Thoracic aorta (tissue), 2 donors: ENCODE data around the gene PTPN5. TPM values are rescaled to one million over a fixed set of nuclear protein-coding genes. Genes with fewer than 3 reads are reported as not detected.

ENCODE experiments used
- ATAC-seq: fragments of 150-250 bp; one replicate; pipeline ENCODE4 v1.8.0; 2017; ENCODE audit warnings: low read depth; ENCODE audit not compliant: insufficient number of reproducible peaks, low FRiP score
- DNase-seq: peaks from one replicate; pipeline ENCODE4 v3.0.0-alpha.2; 2020; ENCODE audit warnings: low spot score
- H3K27ac ChIP-seq, 2 donors: fragments of 200-600 bp; sonication (generic); 1 replicate in 1 of 2; 2 replicates in 1 of 2; pipeline ENCODE4 v1.5.1; 2016; ENCODE audit warnings: mild to moderate bottlenecking in 2 of 2, moderate library complexity in 2 of 2
- H3K27me3 ChIP-seq: fragments of 200-600 bp; sonication (generic); replicated peaks from 2 replicates; pipeline ENCODE4 v1.6.0; 2016; ENCODE audit warnings: mild to moderate bottlenecking; ENCODE audit not compliant: insufficient read depth
- H3K36me3 ChIP-seq: fragments of 200-600 bp; sonication (generic); one replicate; pipeline ENCODE4 v1.5.1; 2016
- H3K4me1 ChIP-seq, 2 donors: fragments of 200-600 bp; sonication (generic); 1 replicate in 1 of 2; 2 replicates in 1 of 2; pipeline versions ENCODE4 v1.5.1 to v1.6.0; 2016; ENCODE audit warnings: low read depth in 2 of 2, mild to moderate bottlenecking in 1 of 2; ENCODE audit not compliant: control insufficient read depth in 1 of 2
- H3K4me3 ChIP-seq: fragments of 200-600 bp; sonication (generic); 2 replicates; pipeline ENCODE4 v1.5.1; 2016; ENCODE audit warnings: mild to moderate bottlenecking
- H3K9me3 ChIP-seq: fragments of 200-600 bp; sonication (generic); 2 replicates; pipeline ENCODE4 v1.5.1; 2016
- total RNA-seq, 2 donors: library from RNA; depleted of rRNA; stranded (reverse); fragments of >200 nt; gene quantifications; one replicate each; pipeline versions ENCODE4 v1.1.0 to v1.2.3, GENCODE V29; 2016
- TF ChIP-seq, protein P1 (sequence below): fragments of 200-600 bp; sonication (generic); IDR thresholded peaks from one replicate; pipeline ENCODE4 v1.5.1; 2019; ENCODE audit warnings: antibody characterized with exemption

Gene PTPN5
- total RNA-seq, 2 donors from 2014 or later: 2.2 to 6.1 TPM

DNA sequence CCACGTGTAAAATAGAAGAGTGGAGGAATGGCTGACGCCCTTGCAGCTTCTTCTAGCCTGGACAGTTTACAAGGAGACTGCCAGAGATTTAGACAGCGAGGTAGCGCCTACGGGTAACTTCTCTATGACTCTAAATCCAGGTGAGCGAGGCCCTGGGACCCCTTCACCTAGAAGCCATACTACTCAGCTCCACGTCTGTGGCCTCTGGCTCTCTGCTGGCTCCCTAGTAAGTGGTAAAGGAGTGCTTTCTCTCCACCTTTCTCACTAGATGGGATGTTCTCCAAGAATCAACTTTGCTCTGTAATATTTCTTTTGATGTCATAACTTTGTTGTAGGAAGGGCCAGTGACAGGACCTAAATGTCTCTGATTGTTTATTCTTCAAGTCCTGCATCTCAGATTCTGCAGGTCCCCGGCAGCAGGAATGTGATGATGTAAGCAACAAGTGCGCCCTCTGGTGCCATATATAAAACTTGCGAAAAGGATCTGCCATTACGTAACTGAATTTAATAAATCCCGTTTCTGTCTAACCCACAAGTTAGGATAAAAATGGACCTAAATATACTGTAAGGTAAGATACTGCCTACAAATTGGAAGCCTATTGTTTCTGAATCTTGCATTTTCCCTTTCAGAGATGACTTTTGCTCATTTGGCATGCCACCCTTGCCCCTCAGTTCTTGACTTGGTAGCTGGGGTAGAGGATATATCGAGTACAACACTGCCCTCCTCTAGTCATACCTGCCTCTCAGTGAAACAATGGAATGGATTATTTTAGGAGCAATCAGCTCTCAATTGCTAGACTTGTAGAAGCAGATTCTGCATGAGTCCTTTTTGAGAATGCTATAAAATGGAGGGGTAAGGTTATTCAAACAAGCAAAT, 11.0 kb upstream of the PTPN5 start:
- DNase-seq: no peak

DNA sequence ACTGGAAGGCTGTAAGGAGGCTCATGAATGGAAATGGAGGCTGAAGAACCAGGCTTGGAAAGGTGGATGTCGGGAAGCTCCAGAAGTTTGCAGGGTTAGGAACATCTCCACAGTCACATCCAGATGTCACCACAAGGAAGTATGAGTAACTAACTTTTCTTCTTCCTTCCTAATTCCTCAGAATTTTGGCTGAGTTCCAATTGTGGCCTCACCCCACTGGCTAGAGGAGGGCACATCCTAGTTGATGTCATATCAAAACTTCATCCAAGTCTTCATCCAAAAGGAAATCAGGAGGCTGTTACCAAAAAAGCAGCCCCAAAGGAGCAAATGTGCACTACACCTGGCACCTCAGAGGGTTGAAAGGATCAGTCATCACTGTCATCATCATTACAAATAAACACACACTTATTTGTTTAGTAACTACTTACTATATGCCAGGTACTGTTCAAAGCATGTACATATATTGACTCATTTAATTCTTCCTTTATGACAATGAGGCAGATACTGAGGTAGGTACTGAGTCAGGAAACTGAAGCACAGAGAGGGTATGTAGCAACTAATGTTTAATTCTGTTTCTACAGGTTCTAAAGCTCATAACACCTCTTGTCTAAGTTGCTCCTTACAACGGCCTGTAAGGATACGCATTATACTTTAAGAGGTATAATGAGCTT, 7.3 kb upstream of the PTPN5 start:
- Histone ChIP-seq H3K4me1 (no peaks in the 10 kb centered on the region), H3K9me3 (no peaks in the 10 kb centered on the region), H3K27ac (no peak overlapping the region), H3K36me3 (no peaks in the 10 kb centered on the region), H3K27me3 (no peaks in the 10 kb centered on the region), H3K4me3 (no peak overlapping the region)
- DNase-seq (no peak), ATAC-seq (no peak)
- TF ChIP-seq, protein P1, sequence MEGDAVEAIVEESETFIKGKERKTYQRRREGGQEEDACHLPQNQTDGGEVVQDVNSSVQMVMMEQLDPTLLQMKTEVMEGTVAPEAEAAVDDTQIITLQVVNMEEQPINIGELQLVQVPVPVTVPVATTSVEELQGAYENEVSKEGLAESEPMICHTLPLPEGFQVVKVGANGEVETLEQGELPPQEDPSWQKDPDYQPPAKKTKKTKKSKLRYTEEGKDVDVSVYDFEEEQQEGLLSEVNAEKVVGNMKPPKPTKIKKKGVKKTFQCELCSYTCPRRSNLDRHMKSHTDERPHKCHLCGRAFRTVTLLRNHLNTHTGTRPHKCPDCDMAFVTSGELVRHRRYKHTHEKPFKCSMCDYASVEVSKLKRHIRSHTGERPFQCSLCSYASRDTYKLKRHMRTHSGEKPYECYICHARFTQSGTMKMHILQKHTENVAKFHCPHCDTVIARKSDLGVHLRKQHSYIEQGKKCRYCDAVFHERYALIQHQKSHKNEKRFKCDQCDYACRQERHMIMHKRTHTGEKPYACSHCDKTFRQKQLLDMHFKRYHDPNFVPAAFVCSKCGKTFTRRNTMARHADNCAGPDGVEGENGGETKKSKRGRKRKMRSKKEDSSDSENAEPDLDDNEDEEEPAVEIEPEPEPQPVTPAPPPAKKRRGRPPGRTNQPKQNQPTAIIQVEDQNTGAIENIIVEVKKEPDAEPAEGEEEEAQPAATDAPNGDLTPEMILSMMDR: no peak

More for the DNA sequence above, 11.0 kb upstream of the PTPN5 start:
- no peak overlapping the region for H3K4me3 ChIP-seq
- TF ChIP-seq, protein P1: peak; percentile 21
- H3K27ac ChIP-seq: no peak overlapping the region
- H3K27me3 ChIP-seq: no peaks in the 10 kb centered on the region
- ATAC-seq: no peak
- no peaks in the 10 kb centered on the region for H3K4me1 ChIP-seq
- H3K36me3 ChIP-seq: no peaks in the 10 kb centered on the region
- no peaks in the 10 kb centered on the region for H3K9me3 ChIP-seq

DNA sequence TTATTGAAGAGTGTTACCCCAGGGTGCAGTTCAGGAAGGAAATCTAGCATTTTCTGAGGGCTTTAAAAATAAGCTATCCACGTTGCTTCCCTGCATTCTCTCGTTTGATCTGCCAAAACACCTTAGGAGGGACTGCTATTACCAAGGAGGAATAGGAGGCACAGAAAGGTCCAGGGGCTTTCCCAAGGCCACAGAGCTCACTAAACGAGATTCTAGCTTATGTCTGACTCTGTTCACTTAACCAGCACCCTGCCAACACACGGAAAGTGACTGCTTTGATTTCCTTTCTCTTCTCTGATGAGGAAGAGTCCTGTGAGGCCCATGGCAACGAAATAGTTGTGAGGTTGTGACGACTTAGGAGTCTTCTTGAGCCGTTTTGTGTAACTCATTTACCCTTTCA, 3.4 kb upstream of the PTPN5 start:
- TF ChIP-seq, protein P1: no peak
- no peaks in the 10 kb centered on the region for H3K27me3 ChIP-seq
- ATAC-seq (no peak), DNase-seq (no peak)
- no peak overlapping the region for H3K27ac ChIP-seq
- no peaks in the 10 kb centered on the region for H3K36me3 ChIP-seq
- H3K4me3 ChIP-seq: no peak overlapping the region
- peaks cover 0 to 12% of the 10 kb centered on the region in 2 donors for H3K4me1 ChIP-seq
- H3K9me3 ChIP-seq: no peaks in the 10 kb centered on the region

DNA sequence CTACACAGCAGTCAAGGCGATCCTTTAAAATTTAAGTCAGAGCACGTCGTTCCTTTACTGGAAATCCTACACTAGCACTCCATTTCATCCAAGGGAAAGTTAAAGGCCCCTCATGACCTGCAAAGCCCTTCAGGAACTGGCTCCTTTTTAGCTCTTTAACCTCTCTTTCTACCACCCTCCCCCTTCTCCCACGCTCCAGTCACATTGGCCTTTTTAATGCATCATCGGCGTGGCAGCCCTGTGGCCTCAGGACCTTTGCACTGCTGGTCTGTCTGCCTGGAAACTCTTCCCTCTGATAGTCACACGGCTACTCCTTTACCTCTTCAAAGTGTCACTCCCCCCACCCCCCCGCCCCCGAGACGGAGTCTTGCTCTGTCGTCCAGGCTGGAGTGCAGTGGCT, 1.2 kb upstream of the PTPN5 start:
- Histone ChIP-seq H3K36me3 (no peaks in the 10 kb centered on the region), H3K4me1 (peaks cover 0 to 12% of the 10 kb centered on the region in 2 donors), H3K9me3 (no peaks in the 10 kb centered on the region), H3K27ac (no peak overlapping the region), H3K4me3 (no peak overlapping the region), H3K27me3 (no peaks in the 10 kb centered on the region)
- DNase-seq (no peak), ATAC-seq (no peak)
- TF ChIP-seq, protein P1: no peak

DNA sequence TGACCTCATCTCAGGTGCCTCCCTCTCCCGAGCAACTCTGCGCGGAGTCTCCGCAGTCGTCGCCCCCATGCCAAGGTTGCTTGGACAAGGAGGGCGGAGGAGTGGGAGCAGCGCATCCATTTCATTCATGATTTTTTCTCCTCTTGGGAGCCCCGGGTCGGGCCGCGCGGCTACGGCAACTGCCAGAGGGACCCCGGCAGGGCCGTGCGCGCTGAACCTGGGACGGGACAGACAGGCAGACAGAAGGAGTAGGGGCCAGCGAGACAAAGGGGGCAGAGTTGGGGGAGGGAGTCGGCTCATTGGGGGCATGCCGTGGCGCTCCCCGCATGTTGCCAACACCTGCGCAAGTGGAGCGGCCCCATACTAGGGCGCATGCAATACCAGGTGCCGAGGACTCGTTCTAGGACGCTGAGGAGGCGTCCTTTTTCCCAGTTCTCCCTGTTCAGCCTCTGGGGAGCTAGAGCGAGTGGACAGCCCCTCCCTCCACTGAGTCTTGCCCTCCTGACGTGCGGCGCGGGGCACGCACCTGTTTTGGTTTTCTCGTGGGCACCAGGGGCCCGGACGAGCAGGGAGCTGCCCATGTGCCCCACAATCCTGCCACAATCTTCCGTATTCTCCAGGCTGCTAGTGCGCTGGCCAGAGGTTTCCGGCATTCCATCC, 501 bp upstream of the PTPN5 start:
- DNase-seq (no peak), ATAC-seq (no peak)
- Histone ChIP-seq H3K4me1 (peaks cover 0 to 12% of the 10 kb centered on the region in 2 donors), H3K27me3 (no peaks in the 10 kb centered on the region), H3K36me3 (no peaks in the 10 kb centered on the region), H3K27ac (no peak overlapping the region), H3K4me3 (peak overlapping the region; percentile 36), H3K9me3 (no peaks in the 10 kb centered on the region)
- TF ChIP-seq, protein P1: no peak
